Fibroblast of lung (primary cell): ENCODE data around the gene SORCS2.

Source experiments
- CTCF ChIP-seq, 2 donors: IDR thresholded peaks in 1 of 2; conservative IDR thresholded peaks in 1 of 2; 1 replicate in 1 of 2; 2 replicates in 1 of 2; pipeline ENCODE4 v1.5.1; 2011 to 2012; ENCODE audit warnings: low read length in 2 of 2, control low read depth in 1 of 2, inconsistent platforms in 1 of 2, low read depth in 1 of 2, mild to moderate bottlenecking in 1 of 2
- EZH2 ChIP-seq: IDR thresholded peaks from 2 replicates; pipeline ENCODE4 v1.5.1; 2012; ENCODE audit warnings: low read length, control low read depth, mild to moderate bottlenecking; ENCODE audit errors: missing control alignments

DNA sequence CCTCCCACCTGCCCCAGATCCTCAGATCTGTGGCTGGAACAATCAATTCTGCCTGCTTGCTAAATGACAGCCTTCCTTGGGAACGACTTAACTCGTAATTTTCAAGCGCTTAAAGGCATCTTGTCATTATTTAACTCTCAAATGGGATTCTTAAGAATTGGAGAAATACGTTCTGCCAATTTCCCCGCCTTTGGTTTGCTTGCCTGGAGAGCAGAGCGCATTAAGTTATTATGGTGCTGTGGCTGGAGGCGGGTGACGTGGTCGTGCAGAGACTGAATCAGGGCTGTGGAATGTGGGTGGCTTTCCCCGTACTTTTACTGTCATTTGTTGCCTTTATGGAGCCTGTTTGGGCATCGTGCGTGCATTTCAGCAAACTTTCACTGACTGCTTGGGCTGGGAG, 321.3 kb downstream of the SORCS2 start:
- TF ChIP-seq CTCF (conservative IDR thresholded peaks at IDR 0.05 in 1 of 2, IDR thresholded peaks at IDR 0.05 in 1 of 2; ENCODE audit: low read depth in 1 of 2, low read length in 2 of 2) (no peak), EZH2 (no peak)
